Astrocyte of the cerebellum (primary cell): ENCODE measurements around the gene MSS51.
"Not testable (repeated sequence)": the region's sequence is repeated elsewhere in the genome, so short reads cannot be mapped to it uniquely, and the experiment has no call there.

Source experiments
- DNase-seq: peaks from one replicate; pipeline ENCODE4 v3.0.0-alpha.2; 2011; ENCODE audit warnings: low read depth
- H3K4me3 ChIP-seq: 2 replicates; pipeline ENCODE4 v1.5.1; 2011; ENCODE audit warnings: mild to moderate bottlenecking, low read depth, low read length, moderate library complexity
- CTCF ChIP-seq: IDR thresholded peaks from 2 replicates; pipeline ENCODE4 v1.5.1; 2012; ENCODE audit warnings: low read length, low read depth, moderate library complexity, mild to moderate bottlenecking; ENCODE audit errors: missing control alignments
- in situ Hi-C: cut with HindIII; loops from 2 replicates; pipeline ENCODE4 v1.10.0; 2017; ENCODE audit warnings: low sequenced_read_pairs

Gene MSS51

GRCh38 chr10:73401636-73402035 is 31.7 kb downstream of the MSS51 start:
- TF ChIP-seq CTCF = no peak
- no peak overlapping the region for H3K4me3 ChIP-seq
- no peak for DNase-seq
- in situ Hi-C loops = no loop called here

DNA sequence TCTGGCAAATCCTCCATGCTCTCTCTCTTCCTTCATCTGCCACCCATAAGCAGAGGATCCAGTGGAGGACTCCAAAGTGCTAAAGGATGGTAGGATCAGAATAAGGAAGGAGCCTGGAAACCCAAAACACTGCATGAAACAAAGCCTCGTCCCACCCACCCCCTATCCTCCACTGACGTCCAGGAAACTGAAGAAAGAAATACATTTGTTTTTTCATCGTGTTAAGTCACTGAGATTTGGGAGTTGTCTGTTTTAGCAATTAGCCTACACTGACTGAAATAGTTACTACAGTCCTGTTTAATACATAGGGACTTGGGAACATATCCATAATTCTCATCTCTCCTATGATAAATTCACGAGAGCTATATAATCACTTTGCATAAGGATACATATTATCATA is 34.3 kb downstream of the MSS51 start:
- in situ Hi-C loops = no loop called here
- no peak for TF ChIP-seq CTCF
- no peak for DNase-seq
- no peak overlapping the region for H3K4me3 ChIP-seq

DNA sequence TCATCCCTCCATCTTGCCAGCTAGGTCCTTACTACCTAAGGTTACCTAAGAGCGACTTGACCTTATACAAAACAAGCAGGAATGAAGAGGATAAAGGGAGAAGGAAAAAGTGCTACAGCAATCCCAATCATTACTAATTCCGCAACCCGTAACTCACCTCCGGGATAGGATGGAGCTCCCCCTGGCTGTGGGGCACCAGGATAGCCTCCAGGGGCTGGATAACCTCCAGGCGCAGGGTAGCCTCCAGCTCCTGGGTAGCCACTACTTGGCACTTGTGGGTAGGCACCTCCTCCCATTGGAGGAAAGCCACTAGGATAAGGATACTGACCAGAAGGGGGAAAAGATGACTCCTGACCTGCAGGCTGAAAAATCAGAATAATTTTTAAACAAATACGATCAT is 35.3 kb downstream of the MSS51 start:
- TF ChIP-seq CTCF = no peak
- H3K4me3 ChIP-seq = no peak overlapping the region
- in situ Hi-C loops = no loop called here
- no peak for DNase-seq

GRCh38 chr10:73394325-73394724 is 39.0 kb downstream of the MSS51 start:
- H3K4me3 ChIP-seq, in situ Hi-C loops, DNase-seq: not testable (repeated sequence)

DNA sequence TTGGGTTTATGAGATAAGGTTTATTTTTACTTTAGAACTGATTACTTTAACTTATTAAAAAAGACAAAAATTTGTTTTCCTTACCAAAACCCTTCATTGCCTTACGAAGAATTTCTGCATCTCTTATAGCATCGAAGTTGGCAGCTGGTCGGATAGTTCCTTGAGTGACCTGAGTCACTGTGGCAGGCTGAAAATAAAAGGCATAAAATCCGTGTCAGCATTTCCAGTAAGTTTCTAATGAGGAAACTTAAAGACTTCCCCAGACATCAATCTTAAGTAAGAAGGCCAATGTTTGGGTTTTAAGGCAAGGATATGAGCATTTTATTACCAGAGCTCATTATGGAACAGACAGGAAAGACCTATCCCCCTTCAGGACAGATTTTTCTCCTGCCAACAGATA is 45.1 kb downstream of the MSS51 start:
- no peak for DNase-seq
- TF ChIP-seq CTCF = no peak
- H3K4me3 ChIP-seq = no peak overlapping the region
- in situ Hi-C loops = no loop called here

- TF ChIP-seq CTCF = no peak
- in situ Hi-C loops = no loop called here
- no peak for DNase-seq
- H3K4me3 ChIP-seq = no peak overlapping the region
Measured at GRCh38 chr10:73386583-73386982, 46.8 kb downstream of the MSS51 start.

- no peak overlapping the region for H3K4me3 ChIP-seq
- in situ Hi-C loops = no loop called here
- TF ChIP-seq CTCF = no peak
- DNase-seq = no peak
Measured at GRCh38 chr10:73379064-73379748, 54.2 kb downstream of the MSS51 start.
